ENCODE results near the gene MS4A2.
A peak's percentile ranks its signal among the peaks of the same experiment; 100 is the strongest.
"Not testable (repeated sequence)": the region's sequence is repeated elsewhere in the genome, so short reads cannot be mapped to it uniquely, and the experiment has no call there.

MS4A2 gene

DNA sequence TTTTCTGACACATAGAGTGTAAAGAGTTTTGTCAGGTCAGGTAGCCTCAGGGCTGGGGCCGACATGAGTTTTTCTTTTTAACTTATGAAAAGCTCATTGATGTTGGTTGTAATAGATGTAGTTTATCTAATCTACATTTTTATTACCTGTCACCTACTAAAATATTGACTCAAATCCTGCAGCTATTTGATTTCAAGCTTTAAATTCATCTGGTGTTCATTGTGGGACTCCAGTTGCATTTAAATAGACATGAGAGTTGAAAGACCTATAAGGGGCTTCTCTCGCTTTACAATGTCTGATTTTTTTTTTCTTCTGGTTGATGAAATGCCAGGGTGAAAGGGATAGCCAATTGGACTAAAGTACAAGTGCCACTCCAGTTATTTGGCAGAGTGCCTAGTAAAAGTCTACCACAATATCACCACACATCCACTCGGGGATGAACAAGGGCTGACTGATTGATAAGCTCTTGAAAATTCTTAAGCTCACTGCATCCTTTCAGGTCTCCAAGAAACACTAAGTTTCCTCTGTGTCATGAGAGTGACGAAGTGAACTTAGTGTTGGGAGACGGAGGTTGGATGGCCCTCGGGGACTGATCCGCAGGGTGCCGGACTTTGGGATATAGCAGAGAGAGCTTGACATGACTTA lies 16.1 kb downstream of the MS4A2 start:
- not testable (repeated sequence) for DNase-seq

DNA sequence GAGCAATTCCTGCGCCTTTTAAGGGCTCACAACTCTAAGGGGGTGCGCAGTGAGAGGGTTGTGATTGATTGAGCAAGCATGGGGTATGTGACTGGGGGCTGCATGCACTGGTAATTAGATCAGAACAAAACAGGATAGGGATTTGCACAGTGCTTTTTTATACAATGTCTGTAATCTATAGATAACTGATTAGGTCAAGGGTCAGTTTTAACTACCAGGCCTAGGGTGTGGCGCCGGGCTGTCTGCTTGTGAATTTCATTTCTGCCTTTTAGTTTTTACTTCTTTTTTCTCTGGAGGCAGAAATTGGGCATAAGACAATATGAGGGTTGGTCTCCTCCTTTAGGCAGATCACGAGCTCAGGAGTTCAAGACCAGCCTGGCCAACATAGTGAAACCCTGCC lies 20.2 kb downstream of the MS4A2 start:
- DNase-seq, result not testable (repeated sequence)

DNA sequence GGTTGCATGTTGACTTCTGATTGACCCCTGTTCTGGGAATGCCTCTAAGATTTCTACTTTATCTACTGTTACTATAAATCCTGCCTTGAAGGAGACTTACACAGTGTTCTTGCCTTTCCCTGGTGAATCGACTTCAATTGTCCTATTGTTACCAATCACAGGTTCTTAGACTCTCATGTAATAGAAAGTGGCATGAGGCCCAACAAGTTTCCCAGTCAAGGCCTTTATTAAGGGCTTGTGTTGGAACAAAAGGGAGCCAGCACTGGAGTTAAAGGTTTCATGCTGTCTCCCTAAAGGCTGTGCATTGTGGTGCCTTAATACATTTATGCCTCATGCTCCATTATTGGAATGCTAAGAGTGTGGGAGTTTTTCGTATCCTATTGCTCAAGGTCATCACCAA lies 23.3 kb downstream of the MS4A2 start:
- no peak for DNase-seq

DNA sequence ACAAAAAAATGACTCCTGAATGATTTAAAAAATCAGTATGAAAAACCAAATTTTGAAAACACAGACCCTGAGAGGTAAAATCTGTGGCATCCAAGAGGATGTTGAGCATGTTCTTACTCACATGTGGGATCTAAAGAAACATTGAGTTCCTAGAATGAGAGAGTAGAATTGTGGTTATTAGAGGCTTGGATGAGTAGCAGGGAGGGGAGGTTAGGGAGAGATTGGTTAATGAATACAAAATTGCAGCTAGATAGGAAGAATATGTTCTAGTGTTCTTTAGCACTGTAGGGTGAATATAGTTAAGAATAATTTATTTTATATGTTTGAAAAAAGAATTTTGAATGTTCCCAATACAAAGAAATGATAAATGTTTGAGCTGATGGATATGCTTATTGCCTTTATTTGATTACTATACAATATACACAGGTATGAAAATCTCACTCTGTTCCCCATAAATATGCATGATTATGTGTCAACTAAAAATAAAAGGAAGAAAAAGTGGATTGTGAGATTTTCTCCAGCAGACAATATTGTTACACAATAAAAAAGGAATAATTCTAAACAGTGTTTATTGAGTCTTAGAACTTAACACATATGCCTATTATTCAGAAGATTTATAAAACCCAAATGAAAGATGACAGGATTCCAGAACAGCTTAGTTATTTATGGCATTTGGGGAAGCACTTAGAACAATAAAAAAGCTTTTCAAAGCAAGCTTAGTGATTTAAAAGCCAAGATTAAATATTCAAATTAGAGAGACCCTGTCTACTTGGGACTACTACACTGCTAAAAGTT lies 28.7 kb downstream of the MS4A2 start:
- no peak for DNase-seq

DNA sequence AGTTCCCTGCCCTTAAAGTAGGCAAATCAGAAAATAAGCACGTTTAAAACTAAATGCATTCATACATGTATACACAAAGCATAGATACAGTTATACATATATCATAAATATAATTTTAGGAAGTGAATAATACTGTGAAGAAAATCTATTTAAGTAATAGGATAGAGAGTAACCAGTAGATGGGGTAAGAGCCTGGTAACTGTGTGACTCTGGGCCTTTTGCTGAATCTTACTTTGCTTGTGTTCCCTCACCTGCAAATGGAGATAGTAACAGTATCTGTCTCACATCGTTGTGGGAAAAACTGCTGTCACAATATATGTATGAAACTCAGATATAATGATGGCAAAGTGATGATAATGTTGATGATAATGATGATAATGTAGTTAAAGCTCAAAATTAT lies 29.9 kb downstream of the MS4A2 start:
- DNase-seq, result no peak

DNA sequence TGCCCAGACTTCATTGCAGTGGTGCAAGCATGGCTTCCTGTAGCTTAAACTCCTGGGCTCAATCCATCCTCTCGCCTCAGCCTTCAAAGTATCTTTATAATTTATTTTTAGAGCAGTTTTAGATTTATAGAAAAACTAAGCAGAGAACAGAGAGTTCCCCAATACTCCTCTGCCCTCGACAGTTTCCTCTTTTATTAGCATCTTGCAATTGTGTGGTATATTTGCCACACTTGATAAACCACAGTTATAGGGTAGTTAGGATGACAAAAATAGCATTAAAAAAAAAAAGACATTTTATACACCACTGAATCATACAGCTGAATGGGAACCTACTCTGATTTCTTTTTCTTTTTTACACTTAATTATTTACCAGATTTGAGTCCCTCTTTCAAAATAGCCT lies 31.2 kb downstream of the MS4A2 start:
- DNase-seq, result no peak

DNA sequence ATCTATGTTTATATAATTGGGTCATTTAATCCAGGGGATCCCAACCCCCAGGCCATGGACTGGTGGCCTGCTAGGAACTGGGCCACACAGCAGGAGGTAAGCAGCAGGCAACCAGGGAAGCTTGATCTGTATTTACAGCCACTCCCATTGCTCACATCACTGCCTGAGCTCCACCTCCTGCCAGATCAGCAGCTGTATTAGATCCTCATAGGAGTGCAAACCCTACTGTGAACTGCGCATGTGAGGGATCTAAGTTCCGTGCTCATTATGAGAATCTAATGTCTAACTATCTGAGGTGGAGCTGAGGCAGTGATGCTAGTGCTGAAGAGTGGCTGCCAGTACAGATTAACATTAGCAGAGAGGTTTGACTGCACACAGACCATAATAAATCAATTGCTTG lies 32.8 kb downstream of the MS4A2 start:
- DNase-seq, result no peak

DNA sequence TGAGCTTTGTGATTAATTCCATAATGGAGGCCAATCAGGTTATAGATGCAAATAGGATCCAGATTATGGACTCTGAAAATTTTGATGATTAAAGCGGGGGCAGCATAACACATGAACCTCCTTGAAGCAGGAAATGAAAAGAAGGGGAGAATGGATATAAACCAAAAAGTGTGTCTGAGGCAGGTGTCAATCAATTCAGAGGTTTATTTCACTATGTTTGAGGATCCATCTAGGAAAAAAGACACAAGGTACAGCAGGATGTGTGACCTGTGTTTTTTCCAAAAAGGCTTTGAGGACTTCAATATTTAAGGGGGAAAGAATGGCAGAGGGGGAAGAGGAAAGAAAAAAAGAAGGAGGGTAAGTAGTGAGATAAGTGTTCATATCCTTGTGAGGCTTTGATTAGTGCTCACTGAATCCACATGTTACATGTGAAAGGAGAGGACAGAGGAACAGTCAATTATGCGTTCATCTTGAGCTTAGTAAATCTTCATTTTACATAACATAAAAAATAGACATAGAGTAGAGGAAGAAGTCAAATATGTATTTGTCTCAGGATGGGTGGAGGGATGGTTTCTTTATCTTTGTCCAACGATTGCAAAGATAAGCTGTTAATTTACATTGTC lies 34.1 kb downstream of the MS4A2 start:
- DNase-seq, result no peak

DNA sequence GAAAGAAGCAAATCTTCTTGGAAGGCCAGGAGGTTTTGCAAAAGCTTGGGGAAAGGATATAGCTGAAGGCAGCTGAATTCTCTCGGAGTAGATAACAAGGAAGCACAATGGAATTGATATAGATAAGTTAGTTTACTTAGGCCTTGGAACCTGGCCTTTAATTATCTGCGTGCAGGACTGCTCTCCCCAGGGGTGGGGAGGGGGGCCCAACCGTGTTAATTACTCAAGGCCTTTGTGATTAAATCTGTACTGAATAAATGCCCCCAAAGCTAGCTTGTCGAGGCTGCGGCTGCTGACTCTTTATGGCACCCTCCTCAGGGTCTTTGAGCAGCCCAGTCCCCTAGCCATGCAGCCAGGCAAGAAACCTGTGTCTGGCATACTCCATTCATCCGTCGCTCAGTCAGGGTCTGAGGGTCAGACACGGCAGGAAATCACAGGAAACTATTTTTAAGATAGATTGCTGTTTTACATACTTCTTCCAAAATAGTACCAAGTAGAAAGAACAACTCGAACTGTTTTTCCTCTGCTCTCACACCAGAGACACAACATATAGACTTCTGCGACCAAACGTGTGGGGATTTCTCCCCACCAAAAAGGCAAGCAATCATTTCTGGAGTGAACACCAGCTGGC lies 36.5 kb downstream of the MS4A2 start:
- DNase-seq, result no peak

DNA sequence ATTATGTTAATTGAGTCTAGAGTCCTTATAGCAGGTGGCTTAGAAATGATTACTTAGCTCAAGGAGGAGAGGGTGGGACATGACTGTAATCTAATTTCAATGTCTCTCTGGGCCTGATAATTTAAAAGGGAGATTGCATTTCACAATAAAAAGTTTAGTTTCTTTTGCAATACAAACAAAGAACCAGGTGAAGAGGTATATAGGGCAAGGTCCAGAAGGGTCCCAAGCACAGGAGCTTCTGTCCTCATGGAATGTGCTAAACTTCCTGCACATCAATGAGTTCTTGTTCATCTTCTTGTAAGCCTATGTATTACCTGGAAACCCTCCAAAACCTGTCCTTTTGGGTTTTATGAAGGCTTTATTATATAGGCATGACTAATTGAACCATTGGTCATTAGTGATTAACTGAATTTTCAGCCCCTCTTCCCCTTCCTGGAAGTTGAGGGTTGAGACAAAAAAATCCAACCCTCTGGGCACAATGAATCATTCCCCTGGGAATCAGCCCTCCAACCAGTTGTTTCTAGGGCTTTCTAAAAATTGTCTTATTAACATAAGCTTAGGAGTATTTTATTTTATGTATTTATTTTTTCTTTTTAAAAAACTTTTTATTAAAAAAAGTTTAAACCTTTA lies 37.6 kb downstream of the MS4A2 start:
- peak; percentile 31 for DNase-seq

DNA sequence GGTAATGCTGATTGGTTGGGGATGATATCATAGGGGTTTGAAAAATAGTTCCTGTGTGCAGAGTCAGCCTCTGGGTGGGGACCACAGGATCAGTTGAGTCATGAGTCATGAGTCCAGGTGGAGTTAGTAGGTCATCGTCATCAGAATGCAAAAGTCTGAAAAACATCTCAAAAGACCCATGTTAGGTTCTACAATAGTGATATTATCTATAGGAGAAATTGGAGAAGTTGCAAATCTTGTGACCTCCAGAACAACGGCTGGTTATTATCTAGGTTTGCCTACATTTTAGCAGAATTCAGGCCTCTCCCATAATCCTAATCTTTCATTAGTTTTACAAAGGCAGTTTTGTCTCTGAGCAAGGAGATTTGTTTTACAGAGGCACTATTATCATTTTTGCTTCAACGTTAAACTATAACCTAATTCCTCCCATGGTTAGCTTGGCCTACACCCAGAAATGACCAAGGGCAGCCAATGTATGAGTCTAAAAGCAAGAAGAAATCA lies 38.9 kb downstream of the MS4A2 start:
- DNase-seq, result no peak

DNA sequence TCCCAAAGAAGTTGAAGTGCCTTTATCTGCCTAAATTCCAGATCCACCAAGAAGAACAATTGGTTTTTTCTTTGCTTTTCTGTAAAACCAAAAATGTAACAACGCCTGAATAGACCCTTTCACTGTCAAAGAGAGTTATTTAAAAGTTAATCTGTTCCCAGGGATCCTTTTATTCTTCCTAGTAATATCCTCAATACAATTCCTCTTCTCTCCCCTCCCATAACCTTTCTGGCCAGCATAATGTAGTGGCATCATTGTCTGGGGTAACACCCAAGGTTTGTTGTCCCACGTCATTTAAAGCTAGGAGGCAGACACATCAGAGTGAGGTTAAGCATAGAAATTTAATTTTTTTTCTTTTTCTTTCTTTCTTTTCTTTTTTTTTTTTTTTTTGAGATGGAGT lies 39.9 kb downstream of the MS4A2 start:
- no peak for DNase-seq

DNA sequence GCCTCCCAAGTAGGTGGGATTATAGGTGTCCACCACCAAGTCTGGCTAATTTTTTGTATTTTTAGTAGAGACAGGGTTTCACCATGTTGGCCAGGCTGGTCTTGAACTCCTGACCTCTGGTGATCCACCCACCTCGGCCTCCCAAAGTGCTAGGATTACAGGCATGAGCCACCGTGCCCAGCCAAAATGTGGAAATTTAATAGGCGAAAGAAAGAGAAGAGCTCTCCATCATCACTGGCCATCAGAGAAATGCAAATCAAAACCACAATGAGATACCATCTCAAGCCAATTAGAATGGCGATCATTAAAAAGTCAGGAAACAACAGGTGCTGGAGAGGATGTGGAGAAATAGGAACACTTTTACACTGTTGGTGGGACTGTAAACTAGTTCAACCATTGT lies 40.4 kb downstream of the MS4A2 start:
- DNase-seq, result not testable (repeated sequence)

DNA sequence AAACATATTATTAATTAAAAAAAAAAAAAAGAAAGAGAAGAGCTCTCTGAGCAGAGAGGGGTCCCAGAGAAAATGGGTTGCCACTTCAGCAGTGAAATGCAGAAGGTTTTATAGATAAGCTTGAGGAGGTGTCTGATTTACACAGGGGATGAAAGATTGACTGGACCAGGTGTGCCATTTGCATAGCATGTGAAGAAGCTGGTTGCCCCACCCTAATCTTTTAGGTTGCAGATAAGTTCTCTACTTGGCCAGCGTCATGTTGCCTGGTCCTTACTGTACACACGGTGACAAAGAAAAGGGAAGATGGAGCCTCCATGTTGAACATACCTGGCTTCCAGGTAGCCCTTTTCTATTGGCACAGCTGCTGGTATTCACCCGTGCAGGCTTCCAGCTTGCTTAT lies 41.4 kb downstream of the MS4A2 start:
- no peak for DNase-seq

DNA sequence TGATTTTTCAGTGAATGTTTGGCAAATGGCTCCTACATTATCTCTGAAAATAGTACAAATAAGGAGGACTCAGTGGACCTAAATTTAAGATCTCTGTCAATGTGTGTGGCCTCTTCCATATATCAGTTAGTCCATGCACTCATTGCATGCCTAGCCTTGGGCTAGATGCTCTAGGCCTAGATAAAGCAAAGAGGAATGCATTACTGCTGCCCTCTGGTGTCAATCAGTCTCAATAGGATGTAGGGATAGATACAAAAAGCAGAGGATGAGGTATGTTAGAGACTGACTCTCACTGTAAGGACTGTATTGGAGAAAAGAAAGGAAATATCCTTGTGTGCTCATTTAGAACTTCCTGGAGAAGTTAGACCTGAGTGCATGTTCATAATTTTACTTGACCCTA lies 42.0 kb downstream of the MS4A2 start:
- no peak for DNase-seq

DNA sequence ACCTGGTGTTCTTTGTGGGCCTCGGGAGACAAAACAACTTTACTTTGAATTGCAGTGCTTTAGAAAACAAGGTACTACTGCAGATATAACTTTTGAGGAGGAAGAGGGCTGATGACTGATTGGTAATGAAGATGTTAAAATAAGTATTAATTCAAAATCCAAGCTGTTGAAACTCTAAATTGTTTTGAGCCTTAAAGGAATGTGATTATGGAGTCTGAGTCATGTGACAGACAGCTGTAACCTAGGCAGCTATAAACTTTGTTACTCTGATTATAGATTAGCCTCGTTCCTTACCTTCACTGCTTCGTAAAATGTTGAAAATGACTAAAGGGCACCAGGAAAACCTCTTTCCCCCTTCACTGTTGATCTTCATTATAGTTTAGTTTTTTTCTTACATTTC lies 43.4 kb downstream of the MS4A2 start:
- DNase-seq, result no peak

DNA sequence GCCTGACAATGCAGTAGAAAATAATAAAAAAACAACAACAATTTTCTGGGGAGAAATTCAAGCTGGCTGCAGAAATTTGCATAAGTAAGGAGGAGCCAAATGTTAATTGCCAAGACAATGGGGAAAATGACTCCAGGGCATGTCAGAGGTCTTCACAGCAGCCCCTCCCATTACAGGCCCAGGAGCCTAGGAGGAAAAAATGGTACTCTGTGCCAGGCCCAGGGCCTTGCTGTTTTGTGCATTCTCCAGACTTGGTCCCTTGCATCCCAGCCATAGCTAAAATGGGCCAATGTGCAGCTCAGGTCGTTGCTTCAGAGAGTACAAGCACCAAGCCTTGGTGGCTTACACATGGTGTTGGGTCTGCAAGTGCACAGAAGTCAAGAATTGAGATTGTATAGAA lies 45.5 kb downstream of the MS4A2 start:
- no peak for DNase-seq

DNA sequence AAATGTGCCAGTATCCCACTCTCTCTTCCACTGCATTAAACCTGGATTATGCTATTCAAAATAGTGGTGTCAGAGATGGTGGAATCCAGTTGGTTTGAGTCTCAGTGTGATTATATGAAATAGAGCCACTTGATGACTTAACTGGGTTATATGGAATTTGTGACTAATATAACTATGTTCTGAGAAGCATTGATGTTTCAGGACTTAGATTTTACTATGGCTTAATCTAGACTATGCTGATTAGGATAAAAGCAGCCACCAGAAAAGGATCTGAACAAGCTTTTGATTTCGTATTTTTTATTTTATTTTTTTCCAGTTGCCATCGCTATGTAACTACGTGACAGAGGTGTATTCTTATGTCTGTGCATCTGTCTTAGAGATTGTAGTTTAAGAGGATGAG lies 55.3 kb downstream of the MS4A2 start:
- DNase-seq, result no peak

DNA sequence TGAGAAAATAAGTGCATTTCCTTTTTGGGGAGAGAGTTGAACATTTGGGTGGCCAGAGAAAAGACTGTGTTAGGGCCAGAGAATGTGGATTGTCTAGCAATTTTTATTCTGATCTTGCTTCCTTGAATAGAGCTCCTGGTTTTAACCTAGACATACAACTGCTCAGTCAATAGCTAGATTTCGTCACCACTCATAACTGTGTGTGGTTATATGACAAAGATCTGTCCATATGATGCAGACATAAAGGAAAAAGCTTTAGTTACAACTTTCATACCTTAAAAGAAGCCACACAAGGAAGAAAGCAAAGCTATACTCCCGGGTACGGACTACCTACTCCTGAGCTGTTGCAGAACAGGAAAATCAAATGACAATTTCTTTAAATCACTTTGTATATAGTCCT lies 57.2 kb downstream of the MS4A2 start:
- DNase-seq, result no peak

Data from T1000 (cell line).